RPMI7951 (cell line): Measurements from ENCODE around the gene FXYD5. TPM values are rescaled to one million over a fixed set of nuclear protein-coding genes. Genes with fewer than 3 reads are reported as not detected.

Experiments
- DNase-seq: peaks from one replicate; pipeline ENCODE4 v3.0.0-alpha.2; 2012; ENCODE audit warnings: low read depth
- total RNA-seq: library from RNA; depleted of rRNA; stranded (reverse); fragments of >200 nt; shearing (Covaris generic); gene quantifications from 2 replicates; pipeline ENCODE4 v1.2.3, GENCODE V29; 2014

The FXYD5 gene
- total RNA-seq, 1 experiment from 2014 or later: 338 TPM

GRCh38 chr19:35177377-35178274 lies 23.1 kb downstream of the FXYD5 start:
- no peak for DNase-seq

GRCh38 chr19:35178701-35179100 lies 24.2 kb downstream of the FXYD5 start:
- no peak for DNase-seq

GRCh38 chr19:35179830-35180229 lies 25.3 kb downstream of the FXYD5 start:
- DNase-seq: no peak

- no peak for DNase-seq
Observed at GRCh38 chr19:35181387-35181786, 26.9 kb downstream of the FXYD5 start.

GRCh38 chr19:35184267-35184666 lies 29.7 kb downstream of the FXYD5 start:
- DNase-seq: no peak

- no peak for DNase-seq
Observed at GRCh38 chr19:35184884-35185283, 30.3 kb downstream of the FXYD5 start.

GRCh38 chr19:35194012-35194984 lies 39.8 kb downstream of the FXYD5 start:
- no peak for DNase-seq

GRCh38 chr19:35195830-35196229 lies 41.3 kb downstream of the FXYD5 start:
- peak; percentile 69 for DNase-seq

- DNase-seq: peak; percentile 19
Observed at GRCh38 chr19:35196861-35197260, 42.3 kb downstream of the FXYD5 start.

- no peak for DNase-seq
Observed at GRCh38 chr19:35199481-35199880, 44.9 kb downstream of the FXYD5 start.

- no peak for DNase-seq
Observed at GRCh38 chr19:35202722-35203688, 48.5 kb downstream of the FXYD5 start.

- no peak for DNase-seq
Observed at GRCh38 chr19:35204799-35205732, 50.5 kb downstream of the FXYD5 start.

- no peak for DNase-seq
Observed at GRCh38 chr19:35205733-35206323, 51.3 kb downstream of the FXYD5 start.

- no peak for DNase-seq
Observed at GRCh38 chr19:35206379-35206778, 51.8 kb downstream of the FXYD5 start.

GRCh38 chr19:35206855-35207254 lies 52.3 kb downstream of the FXYD5 start:
- no peak for DNase-seq

- no peak for DNase-seq
Observed at GRCh38 chr19:35207391-35207871, 52.9 kb downstream of the FXYD5 start.

GRCh38 chr19:35208121-35208520 lies 53.6 kb downstream of the FXYD5 start:
- no peak for DNase-seq

GRCh38 chr19:35209646-35210045 lies 55.1 kb downstream of the FXYD5 start:
- no peak for DNase-seq

- no peak for DNase-seq
Observed at GRCh38 chr19:35211545-35212230, 57.2 kb downstream of the FXYD5 start.
